HL-60/S4 (cell line): ENCODE measurements around the gene GREB1.

Experiments
- in situ Hi-C: fragments of 300-500 bp; cut with MboI; formaldehyde crosslinking; loops from 2 replicates; pipeline ENCODE4 v1.14.3; 2022; ENCODE audit warnings: low sequenced_read_pairs

GREB1 gene

GRCh38 chr2:11533278-11534070 is at the start of gene GREB1:
GREB1 (plus strand) TSS chr2:11534045; CDS start chr2:11556615, 22,570 bp downstream.
- in situ Hi-C loops, result no loop called here

- in situ Hi-C loops, result loop anchor here (25.0 kb wide), 1 partner anchor 298 kb away; no protein-coding TSS in a partner anchor
These were observed 45.0 kb upstream of the GREB1 start for GRCh38 chr2:11488809-11489208.

GRCh38 chr2:11490194-11490593 is 43.7 kb upstream of the GREB1 start:
- in situ Hi-C loops, result loop anchor here (25.0 kb wide), 1 partner anchor 297 kb away; no protein-coding TSS in a partner anchor

GRCh38 chr2:11491348-11491933 is 42.4 kb upstream of the GREB1 start:
- in situ Hi-C loops, result loop anchor here (25.0 kb wide), 1 partner anchor 296 kb away; no protein-coding TSS in a partner anchor

- in situ Hi-C loops, result loop anchor here (25.0 kb wide), 1 partner anchor 295 kb away; no protein-coding TSS in a partner anchor
These were observed 41.6 kb upstream of the GREB1 start for GRCh38 chr2:11492244-11492643.

GRCh38 chr2:11492720-11493119 is 41.1 kb upstream of the GREB1 start:
- in situ Hi-C loops, result loop anchor here (25.0 kb wide), 1 partner anchor 295 kb away; no protein-coding TSS in a partner anchor

GRCh38 chr2:11493282-11493681 is 40.6 kb upstream of the GREB1 start:
- in situ Hi-C loops, result loop anchor here (25.0 kb wide), 1 partner anchor 294 kb away; no protein-coding TSS in a partner anchor

- in situ Hi-C loops, result loop anchor here (25.0 kb wide), 1 partner anchor 293 kb away; no protein-coding TSS in a partner anchor
These were observed 39.5 kb upstream of the GREB1 start for GRCh38 chr2:11494310-11494709.

GRCh38 chr2:11495844-11496681 is 37.8 kb upstream of the GREB1 start:
- in situ Hi-C loops, result loop anchor here (25.0 kb wide), 1 partner anchor 291 kb away; no protein-coding TSS in a partner anchor

- in situ Hi-C loops, result loop anchor here (25.0 kb wide), 1 partner anchor 289 kb away; no protein-coding TSS in a partner anchor
These were observed 35.3 kb upstream of the GREB1 start for GRCh38 chr2:11498543-11499034.

GRCh38 chr2:11499081-11499743 is 34.6 kb upstream of the GREB1 start:
- in situ Hi-C loops, result loop anchor here (25.0 kb wide), 1 partner anchor 288 kb away; no protein-coding TSS in a partner anchor

- in situ Hi-C loops, result no loop called here
These were observed 33.0 kb upstream of the GREB1 start for GRCh38 chr2:11500702-11501303.

GRCh38 chr2:11502740-11503292 is 31.0 kb upstream of the GREB1 start:
- in situ Hi-C loops, result no loop called here

- in situ Hi-C loops, result no loop called here
These were observed 30.4 kb upstream of the GREB1 start for GRCh38 chr2:11503354-11503927.

GRCh38 chr2:11505652-11506610 is 27.9 kb upstream of the GREB1 start:
- in situ Hi-C loops, result no loop called here

- in situ Hi-C loops, result no loop called here
These were observed 27.3 kb upstream of the GREB1 start for GRCh38 chr2:11506611-11506969.

- in situ Hi-C loops, result no loop called here
These were observed 26.3 kb upstream of the GREB1 start for GRCh38 chr2:11507517-11507916.

- in situ Hi-C loops, result no loop called here
These were observed 25.6 kb upstream of the GREB1 start for GRCh38 chr2:11508279-11508678.
